PFSK-1 (cell line): Measurements from ENCODE around the gene CDH2.

Experiments
- FOXP2 ChIP-seq: optimal IDR thresholded peaks from 2 replicates; pipeline ENCODE3; 2011; ENCODE audit warnings: borderline replicate concordance, control low read depth, inconsistent platforms; ENCODE audit not compliant: insufficient read depth; ENCODE audit errors: extremely low read length, extremely low read depth
- POLR2AphosphoS5 ChIP-seq: IDR thresholded peaks from 2 replicates; pipeline ENCODE4 v1.6.1; 2012; ENCODE audit warnings: low read depth, mild to moderate bottlenecking, control low read depth, low read length, moderate library complexity
- SIN3A ChIP-seq: IDR thresholded peaks from 2 replicates; pipeline ENCODE4 v1.6.1; 2012; ENCODE audit warnings: mild to moderate bottlenecking, low read length, moderate library complexity, borderline replicate concordance; ENCODE audit not compliant: insufficient read depth
- TAF1 ChIP-seq: IDR thresholded peaks from 2 replicates; pipeline ENCODE4 v1.6.1; 2012; ENCODE audit warnings: low read length, control low read depth, borderline replicate concordance; ENCODE audit not compliant: insufficient read depth
- TF ChIP-seq, protein P1 (sequence below), 2 experiments: IDR thresholded peaks; 2 replicates each; pipeline versions ENCODE4 v1.6.1 to v1.8.0; 2011 to 2012; ENCODE audit warnings: low read depth in 2 of 2, low read length in 2 of 2, control low read depth in 1 of 2, inconsistent platforms in 1 of 2, mild to moderate bottlenecking in 1 of 2, moderate library complexity in 1 of 2; ENCODE audit not compliant: insufficient read depth in 1 of 2

CDH2 gene

DNA sequence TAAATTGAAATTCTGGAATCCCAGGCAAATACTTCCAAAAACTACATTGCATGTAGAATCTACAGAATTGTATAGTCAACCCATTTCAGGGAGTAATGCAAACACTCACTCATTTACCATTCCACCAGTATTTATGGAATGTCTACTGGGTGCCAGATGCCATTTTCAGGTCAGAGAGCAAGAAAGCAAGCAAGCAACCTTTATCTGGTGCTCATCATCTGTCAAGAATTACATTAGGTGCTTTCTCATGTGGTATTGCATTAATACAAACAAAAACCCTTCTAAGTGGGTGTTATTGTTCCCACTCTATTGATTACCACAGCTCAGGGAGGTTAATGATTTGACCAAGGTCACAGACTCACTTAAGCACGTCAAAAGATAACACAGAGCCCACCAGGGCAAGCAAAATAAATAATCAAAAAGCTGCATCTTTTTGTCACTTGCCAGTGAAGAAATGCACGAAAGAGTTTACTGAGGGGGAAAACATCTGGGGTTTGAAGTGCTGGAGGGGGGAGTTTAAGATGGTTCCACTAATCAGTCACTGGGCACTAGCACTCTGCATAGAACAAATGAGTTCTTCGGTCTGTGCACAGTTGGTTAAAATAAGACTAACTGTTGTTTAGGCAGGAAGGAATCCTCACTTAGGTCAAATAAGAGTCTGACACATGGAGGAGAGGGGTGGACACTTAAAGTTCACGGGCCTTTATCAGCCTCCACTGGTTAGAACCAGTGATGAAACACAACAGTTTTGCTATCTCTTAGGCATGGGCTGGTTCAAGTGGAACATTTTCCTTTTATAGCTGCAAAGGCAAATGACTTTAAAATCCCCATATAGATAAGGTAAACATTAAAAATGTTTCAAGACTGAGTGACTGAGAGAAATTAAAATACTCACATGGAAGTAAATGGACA, 208.8 kb downstream of the CDH2 start:
- TF ChIP-seq POLR2AphosphoS5: no peak
- TF ChIP-seq, protein P1, sequence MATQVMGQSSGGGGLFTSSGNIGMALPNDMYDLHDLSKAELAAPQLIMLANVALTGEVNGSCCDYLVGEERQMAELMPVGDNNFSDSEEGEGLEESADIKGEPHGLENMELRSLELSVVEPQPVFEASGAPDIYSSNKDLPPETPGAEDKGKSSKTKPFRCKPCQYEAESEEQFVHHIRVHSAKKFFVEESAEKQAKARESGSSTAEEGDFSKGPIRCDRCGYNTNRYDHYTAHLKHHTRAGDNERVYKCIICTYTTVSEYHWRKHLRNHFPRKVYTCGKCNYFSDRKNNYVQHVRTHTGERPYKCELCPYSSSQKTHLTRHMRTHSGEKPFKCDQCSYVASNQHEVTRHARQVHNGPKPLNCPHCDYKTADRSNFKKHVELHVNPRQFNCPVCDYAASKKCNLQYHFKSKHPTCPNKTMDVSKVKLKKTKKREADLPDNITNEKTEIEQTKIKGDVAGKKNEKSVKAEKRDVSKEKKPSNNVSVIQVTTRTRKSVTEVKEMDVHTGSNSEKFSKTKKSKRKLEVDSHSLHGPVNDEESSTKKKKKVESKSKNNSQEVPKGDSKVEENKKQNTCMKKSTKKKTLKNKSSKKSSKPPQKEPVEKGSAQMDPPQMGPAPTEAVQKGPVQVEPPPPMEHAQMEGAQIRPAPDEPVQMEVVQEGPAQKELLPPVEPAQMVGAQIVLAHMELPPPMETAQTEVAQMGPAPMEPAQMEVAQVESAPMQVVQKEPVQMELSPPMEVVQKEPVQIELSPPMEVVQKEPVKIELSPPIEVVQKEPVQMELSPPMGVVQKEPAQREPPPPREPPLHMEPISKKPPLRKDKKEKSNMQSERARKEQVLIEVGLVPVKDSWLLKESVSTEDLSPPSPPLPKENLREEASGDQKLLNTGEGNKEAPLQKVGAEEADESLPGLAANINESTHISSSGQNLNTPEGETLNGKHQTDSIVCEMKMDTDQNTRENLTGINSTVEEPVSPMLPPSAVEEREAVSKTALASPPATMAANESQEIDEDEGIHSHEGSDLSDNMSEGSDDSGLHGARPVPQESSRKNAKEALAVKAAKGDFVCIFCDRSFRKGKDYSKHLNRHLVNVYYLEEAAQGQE (IDR thresholded peaks at IDR 0.05; ENCODE audit: insufficient read depth in 1 of 2, low read depth in 2 of 2, low read length in 2 of 2): no peak
- no peak for TF ChIP-seq TAF1
- TF ChIP-seq FOXP2: no peak
- no peak for TF ChIP-seq SIN3A

DNA sequence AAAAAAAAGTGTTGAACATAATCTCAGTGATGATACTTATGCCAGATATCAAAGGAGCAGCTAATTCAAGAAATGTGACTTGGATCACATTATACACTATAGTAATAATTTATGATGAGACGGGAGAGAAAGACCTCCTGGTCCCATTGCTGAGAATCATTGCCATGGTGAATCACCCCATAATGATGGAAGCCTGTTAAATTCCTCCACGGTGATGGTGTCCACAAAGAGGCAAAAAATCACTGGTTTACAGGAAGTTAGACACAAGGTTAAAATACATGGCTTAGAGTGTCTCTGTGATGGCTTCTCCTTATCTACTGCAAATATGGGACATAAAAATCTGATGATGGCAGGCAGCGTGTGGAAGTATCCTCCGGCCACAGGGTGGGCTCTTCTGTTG, 210.0 kb downstream of the CDH2 start:
- TF ChIP-seq, protein P1 (IDR thresholded peaks at IDR 0.05; ENCODE audit: insufficient read depth in 1 of 2, low read depth in 2 of 2, low read length in 2 of 2): no peak
- no peak for TF ChIP-seq SIN3A
- no peak for TF ChIP-seq FOXP2
- TF ChIP-seq TAF1: no peak
- TF ChIP-seq POLR2AphosphoS5: no peak

DNA sequence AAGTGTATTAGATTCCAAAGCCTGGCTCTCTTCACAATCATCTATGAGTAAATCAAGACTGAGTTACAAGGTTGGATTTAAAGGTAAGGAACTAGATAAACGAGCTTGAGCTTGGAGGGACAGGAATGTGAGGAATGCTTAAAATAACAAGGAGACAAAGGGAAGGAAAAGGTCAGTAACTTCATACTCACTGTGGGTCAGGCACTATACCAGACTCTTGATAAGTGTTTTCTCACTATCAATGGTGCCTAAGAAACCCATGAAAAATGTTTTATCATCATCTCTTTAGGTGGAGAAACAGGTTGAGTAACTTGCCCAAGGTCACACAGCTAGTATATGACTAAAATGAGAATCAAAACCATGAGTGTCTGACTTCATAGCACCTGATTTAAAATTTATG, 212.1 kb downstream of the CDH2 start:
- TF ChIP-seq TAF1 (no peak), SIN3A (no peak), FOXP2 (no peak), POLR2AphosphoS5 (no peak)
- TF ChIP-seq, protein P1 (IDR thresholded peaks at IDR 0.05; ENCODE audit: insufficient read depth in 1 of 2, low read depth in 2 of 2, low read length in 2 of 2): no peak

DNA sequence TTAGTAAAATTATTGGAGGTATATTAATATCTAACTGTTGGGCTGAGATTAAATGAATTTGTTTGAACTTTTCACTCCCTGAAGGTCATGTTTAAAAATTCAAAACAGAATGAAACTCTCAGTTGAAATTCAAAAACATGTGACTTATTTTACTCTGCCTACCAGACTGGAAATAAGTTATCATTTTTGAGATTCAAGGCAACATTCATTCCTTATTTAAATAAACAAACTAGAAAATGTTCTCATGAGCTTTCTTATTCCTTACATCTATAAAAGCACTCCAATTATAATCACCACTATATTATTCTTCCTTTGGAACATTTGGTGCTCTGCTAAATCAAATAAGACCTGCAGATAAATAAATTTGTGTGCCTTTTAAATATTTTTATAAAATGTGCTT, 217.8 kb downstream of the CDH2 start:
- TF ChIP-seq SIN3A (no peak), FOXP2 (no peak), TAF1 (no peak), POLR2AphosphoS5 (no peak)
- TF ChIP-seq, protein P1 (IDR thresholded peaks at IDR 0.05; ENCODE audit: insufficient read depth in 1 of 2, low read depth in 2 of 2, low read length in 2 of 2): no peak
